Measurements from ENCODE around the gene ESPN. TPM values are rescaled to one million over a fixed set of nuclear protein-coding genes. Genes with fewer than 3 reads are reported as not detected.
A peak's percentile ranks its signal among the peaks of the same experiment; 100 is the strongest.
"Not testable (repeated sequence)": the region's sequence is repeated elsewhere in the genome, so short reads cannot be mapped to it uniquely, and the experiment has no call there.

The ESPN gene
- total RNA-seq, 1 donor from 2014 or later = 0.77 TPM

DNA sequence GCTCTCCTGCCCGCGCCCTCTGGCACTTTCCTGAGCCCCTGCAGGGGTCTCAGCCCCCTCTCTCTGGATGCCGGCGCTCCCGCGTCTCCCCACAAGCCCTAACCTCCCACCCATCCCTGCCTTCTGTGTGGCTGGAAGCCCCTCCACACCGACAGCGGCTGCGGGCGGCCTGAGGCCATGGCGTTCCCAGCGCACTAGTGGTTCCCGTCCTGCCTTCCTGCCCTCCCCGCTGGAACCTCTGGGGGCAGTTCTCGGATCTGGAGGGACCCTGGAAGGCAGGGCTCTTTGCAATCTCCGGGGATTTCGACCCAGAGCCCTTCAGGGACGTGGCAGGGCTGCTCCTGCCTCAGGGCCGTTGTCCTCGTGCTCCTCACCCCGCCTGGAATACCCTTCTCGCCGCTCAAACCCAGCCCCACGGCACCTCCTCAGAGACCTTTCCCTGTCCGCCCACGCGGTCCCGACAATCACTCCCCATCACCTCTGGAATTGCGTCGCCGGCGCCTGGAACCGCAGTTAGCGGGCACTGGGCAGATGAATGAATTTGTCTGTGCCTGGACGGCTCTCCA is 493 bp upstream of the ESPN start:
- no peak for ATAC-seq
- intact Hi-C loops (cut with micrococcal nuclease) = no loop called here
- no peak for DNase-seq

DNA sequence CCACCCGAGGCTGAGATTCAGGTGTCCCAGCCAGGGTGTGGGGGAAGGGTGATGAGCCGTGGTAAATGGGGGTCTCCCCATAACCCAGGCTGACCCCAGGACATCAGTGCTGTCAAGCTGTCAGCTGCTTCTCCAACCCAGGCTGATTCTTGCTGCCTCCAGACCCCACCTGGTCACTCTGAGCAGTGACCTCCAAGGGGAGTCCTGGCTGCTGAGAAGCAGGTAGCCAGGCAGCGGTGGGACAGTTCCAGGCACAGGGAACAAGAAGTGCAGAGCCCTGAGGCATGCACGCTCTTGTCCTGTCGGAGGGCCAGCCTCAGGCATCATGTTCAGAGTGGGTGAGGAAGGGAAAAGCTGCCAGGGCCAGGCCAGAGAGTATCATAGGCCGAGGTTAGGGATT is 1.1 kb downstream of the ESPN start:
- intact Hi-C loops (cut with micrococcal nuclease) = no loop called here
- no peak for DNase-seq
- no peak for ATAC-seq

DNA sequence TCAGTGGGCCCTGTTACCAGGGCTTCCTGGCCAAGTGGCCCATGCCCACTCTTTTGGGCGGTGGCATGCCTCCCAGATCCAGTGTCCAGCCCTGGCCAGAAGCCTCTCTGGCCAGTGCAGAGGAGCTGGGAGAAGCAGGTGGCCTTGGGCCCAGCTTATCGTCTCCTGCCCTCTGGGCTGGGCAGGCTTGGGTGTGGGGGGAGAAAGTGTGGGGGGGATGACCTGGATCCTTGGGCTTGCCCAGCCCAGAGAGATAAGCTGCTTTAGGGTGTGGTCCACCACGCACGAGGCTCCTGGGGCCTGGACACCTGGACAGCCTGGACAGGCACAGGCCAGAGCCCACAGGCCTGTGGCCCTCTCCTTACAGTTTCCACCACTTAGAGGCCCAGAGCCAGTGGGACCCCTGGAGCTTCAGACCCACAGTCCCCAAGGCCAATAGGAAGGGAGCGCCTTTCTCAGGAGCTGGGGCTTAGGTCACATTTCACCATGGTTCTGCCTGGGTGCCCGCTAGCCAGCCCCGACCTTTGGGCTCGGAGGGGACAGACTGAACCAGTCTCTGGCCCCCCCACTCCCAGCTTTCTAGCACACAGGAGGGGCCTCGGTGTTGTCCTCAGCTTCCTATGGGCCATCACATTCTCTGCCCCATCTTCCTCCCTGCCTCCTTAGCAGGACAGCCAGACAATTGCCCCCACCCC is 1.8 kb downstream of the ESPN start:
- ATAC-seq (no peak), DNase-seq (no peak)
- intact Hi-C loops (cut with micrococcal nuclease) = no loop called here

DNA sequence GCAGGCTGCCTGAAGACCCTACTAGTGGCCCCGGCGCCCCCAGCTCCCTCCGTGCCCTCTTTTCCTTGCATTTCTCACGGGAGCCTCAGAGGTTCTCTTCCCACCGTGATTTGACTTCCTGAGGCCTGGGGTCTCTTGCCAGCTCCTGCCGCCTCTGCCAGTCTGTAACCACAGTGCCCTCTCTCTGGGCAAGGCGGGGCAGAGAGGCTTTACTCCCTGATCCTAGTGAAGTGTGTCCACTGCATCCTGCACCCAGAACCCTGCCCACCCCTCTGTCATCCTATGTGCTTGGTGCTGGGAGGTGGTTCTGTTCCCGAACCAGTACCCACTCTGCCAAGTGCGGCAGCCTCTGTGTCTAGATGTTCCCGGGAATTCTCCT is 2.4 kb downstream of the ESPN start:
- intact Hi-C loops (cut with micrococcal nuclease) = no loop called here
- ATAC-seq (no peak), DNase-seq (no peak)

DNA sequence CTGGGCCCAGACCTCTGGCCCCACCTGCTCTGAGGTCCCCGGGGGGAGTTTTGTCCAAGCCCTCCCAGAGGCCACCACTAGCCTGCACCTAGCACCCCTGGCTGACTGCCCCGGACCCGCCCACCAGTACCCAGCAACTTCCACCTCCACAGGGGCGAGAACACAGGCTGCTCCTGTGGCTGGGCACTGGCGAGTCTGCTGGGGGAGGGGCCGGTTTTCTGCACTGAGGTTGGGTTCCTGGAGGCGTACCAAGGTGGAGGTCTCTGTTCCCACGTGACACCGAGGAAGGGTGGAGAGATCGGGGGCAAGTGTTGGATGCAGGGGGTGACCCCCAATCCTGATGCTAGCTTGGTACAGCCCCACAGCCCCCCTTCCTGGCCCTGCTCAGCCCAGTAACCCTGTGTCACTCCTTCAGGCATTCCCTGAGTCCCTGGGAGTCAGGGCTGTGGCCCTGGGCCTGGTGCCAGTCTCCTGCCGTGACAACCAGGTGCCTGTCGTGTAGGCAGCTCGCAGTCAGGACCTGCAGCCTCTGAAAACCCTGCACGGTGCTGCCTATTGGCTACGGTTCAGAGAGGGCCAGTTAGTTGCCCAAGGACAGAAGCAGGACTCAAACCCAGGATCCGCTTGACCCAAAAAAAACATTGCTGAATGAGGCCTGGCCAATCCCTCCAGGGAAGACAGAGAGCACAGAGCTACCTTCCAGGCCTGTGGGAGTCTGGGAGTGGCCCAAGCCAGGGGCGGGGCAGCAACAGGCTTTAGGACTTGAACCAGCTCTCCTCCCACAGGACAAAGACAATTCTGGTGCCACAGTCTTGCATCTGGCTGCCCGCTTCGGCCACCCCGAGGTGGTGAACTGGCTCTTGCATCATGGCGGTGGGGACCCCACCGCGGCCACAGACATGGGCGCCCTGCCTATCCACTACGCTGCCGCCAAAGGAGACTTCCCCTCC is 3.1 kb downstream of the ESPN start:
- DNase-seq (no peak), ATAC-seq (no peak)
- intact Hi-C loops (cut with micrococcal nuclease) = no loop called here

DNA sequence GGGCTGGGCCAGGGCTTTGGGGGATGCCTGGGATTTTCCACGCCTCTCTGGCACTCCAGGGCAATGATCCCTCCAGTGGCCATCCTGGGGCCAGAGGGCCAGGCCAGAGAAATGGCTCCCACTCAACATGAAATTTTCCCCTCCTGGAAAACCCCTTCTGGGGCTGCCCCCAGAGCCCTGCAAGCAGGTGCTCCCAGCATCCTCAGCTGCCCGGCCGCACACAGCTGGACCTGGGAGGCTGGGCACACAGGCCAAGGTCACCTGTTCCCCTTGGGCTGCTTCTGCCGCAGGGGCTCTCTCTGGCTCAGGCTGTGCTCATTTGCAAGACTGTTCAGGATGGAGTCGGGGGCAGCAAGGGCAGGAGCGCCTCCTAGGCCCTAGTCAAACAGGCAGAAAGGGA is 3.9 kb downstream of the ESPN start:
- ATAC-seq; intact Hi-C loops (cut with micrococcal nuclease); DNase-seq: not testable (repeated sequence)

DNA sequence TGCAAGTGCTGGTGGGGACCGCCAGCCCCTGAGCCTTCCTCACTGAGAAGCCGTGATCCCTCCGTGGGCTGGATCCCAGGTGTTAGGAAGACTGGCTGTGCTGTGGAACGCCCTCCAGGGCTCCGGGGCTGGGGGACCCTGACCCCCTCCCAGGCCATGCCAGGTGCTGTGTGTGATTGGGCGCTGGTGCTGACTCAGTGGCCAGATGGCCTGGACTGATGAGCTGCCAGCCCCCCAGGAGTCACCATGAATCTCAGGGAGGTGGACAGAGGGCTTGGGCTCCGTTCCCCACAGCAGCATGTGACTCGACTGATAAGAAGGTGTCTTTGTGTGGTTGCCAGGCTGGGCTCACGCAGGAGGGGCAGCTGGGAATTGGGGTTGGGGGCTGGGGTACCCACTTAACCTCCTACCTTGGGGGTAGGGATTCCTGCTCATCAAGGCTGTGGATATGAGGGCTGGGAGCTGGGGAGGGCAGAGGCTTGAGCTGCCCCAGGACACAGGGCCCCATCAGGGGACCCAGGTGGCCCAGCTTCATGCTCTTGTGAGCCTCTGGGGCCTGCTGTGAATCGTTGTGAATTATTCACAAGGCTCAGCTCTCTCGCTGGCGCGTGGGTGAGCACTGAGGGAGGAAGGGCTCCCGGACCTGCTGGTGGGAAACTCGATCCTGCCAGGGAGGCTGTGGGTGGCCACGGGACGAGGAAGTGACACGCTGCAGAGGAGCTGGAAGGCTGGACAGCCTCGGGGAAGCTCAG is 5.3 kb downstream of the ESPN start:
- DNase-seq; intact Hi-C loops (cut with micrococcal nuclease): not testable (repeated sequence)
- peak; percentile 27 for ATAC-seq

DNA sequence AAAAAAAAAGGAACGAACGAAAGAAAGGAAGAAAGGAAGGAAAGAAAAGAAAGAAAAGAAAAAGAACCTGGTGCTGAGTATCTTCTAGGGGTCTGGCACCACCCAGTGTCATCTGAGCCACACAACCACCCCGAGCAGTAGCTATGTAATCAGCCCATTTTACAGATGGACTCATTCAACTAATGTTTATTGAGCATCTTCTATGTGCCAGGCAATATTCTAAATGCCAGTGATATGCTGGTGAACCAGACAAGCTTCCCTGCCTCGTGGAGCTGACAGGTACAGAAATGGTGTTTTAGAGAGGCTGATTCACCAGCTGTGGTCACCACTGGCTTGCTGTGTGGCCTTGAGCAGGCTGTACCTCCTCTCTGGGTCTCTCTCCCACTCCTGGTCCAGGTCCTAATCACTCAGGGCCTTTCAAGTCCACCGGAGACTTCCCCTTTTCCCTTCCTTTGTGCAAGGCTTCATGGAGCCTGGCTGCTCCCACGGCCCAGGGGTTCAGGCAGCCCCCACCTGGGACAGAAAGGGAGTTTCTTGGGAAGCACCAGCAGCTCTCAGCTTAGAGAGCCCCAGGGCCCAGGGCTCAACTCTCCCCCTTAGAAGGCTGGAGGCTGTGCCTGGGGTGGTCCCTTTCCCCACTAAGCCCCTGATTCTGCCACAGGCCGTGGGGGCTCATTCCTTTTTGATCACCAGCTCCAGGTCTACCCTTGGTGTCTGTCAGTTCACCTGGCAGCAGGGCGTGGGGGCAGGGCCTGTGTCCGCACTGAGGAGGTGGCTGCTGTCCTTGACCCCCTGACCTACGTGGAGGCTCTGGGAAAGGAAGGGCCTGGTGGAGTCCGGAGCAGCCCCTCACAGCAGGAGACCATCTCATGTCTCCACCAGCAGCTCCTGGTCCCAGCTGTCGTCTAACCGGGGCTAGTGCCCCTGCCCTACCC is 7.3 kb downstream of the ESPN start:
- DNase-seq; intact Hi-C loops (cut with micrococcal nuclease); ATAC-seq: not testable (repeated sequence)

DNA sequence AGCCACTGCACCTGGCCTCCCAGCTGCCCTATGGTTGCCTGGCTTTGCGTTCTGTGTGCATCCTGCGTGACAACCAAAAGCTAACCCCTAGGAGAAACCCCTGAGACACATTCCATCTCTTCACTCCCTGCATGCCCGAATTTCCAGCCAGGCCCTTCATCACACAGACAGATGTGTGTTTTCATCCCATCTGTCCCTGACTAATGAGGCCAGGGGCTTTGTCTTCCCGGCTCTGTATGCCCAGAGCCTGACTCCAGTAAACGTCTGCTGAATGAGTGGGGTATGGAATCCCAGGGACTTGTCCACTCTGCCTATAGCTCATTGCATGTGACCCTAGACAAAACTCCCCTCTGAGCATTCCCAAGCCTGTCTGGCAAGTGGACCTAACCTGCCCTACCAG is 9.6 kb downstream of the ESPN start:
- DNase-seq = no peak
- ATAC-seq = no peak
- intact Hi-C loops (cut with micrococcal nuclease) = no loop called here

DNA sequence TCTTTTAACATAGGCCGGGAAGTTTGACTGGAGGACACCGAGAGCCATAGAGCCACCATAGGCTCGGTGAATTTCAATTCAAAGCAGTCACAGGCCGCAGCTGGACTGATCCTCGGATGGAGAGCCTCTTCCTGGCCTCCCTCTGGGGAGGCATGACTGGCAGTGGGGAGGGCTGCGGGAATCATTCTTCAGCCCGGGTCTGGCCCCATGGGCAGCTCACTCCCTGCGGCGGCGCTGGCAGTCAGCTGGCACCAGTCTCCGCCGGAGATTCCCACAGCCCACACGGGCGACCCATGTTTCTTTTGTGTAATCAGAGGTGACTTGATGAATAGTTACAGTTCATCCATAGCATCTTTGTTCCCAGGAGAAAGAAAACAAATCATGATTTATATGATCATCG is 10.6 kb downstream of the ESPN start:
- intact Hi-C loops (cut with micrococcal nuclease) = no loop called here
- ATAC-seq (no peak), DNase-seq (no peak)

DNA sequence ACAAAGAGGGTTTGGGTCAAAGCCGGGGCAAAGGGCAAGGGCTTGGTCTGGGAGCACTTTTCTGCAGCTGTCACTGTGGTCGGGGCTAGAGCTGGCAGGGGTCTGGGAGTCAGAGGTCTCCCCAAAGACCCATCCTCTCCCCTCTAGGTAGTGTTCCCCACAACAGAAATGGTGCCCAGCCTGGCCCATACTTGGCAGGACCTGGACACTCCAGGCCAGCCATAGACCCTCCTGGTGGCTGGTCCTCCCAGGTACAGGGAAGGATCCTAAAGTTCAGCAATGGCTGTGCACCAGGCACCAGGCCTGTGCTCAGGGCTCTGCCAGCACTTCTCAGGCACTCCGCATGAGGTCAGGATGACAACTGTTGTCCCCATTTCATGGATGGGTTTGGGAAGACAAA is 11.0 kb downstream of the ESPN start:
- intact Hi-C loops (cut with micrococcal nuclease) = no loop called here
- no peak for DNase-seq
- ATAC-seq = no peak

DNA sequence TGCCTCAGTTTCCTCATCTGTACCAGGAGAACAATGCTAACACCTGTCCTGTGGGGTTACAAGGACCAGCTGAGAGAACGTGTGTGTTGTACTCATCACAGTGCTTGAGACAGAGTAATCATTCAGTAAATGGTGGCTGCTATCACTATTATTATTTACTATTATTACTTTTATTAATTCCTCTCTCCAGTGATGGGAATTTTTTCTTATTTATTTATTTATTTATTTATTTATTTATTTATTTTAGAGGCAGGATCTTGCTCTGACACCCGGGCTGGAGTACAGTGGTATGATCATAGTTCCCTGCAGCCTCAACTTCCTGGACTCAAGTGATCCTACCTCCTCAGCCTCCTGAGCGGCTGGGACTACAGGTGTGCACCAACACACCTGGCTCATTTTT is 11.7 kb downstream of the ESPN start:
- DNase-seq; intact Hi-C loops (cut with micrococcal nuclease); ATAC-seq: not testable (repeated sequence)

DNA sequence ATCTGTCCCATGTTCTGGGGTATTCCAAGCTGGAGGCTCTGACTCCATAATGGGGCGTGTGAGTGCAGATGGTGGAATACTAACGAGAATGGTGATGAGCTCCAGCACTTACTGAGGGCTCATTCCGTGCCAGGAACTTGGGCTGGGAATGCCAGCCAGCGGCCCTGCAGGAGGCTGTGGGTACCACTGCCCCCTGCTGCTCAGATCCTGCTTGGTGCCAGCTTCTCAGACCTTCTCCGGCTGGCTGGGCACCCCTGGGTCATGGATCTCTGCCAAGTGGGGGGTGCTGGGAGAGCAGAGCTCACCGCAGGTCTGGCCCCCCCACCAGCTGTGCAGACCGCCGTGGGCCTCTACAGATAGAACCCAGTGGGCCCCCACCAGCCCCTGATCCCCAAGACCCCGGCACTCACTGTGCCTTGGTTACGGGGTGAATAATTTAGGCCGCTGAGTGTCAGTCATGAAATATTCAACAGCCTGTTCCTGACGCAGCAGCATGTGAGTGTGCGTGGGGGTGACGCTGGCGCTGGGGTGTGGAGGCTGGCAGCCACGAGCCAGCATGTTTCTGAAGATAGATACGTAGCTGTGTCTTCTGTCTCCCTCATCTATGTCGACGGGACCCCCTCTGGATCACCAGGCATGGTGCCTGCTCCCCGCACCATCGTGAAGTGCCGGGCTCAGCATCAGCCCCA is 12.6 kb downstream of the ESPN start:
- ATAC-seq (peak; percentile 68), DNase-seq (peak; percentile 54)
- intact Hi-C loops (cut with micrococcal nuclease) = not testable (repeated sequence)

DNA sequence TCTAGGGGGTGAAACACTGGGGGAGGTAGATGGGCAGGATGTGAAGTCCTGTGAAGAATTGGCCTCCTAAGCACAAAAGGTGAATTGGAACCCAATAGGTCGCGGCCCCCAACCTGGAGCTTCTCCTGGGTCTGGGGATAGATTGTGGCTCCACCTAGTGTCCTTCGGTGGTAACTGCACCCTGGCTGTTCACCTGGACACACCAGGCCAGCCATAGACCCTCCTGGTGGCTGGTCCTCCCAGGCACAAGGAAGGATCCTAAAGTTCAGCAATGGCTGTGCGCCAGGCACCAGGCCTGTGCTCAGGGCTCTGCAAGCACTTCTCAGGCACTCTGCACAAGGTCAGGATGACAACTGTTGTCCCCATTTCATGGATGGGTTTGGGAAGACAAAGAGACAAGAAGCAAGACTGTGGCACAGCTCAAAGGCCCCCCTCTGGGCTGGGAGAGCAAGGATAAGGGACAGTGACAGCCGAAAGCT is 13.5 kb downstream of the ESPN start:
- DNase-seq (peak; percentile 60), ATAC-seq (peak; percentile 79)
- intact Hi-C loops (cut with micrococcal nuclease) = no loop called here

DNA sequence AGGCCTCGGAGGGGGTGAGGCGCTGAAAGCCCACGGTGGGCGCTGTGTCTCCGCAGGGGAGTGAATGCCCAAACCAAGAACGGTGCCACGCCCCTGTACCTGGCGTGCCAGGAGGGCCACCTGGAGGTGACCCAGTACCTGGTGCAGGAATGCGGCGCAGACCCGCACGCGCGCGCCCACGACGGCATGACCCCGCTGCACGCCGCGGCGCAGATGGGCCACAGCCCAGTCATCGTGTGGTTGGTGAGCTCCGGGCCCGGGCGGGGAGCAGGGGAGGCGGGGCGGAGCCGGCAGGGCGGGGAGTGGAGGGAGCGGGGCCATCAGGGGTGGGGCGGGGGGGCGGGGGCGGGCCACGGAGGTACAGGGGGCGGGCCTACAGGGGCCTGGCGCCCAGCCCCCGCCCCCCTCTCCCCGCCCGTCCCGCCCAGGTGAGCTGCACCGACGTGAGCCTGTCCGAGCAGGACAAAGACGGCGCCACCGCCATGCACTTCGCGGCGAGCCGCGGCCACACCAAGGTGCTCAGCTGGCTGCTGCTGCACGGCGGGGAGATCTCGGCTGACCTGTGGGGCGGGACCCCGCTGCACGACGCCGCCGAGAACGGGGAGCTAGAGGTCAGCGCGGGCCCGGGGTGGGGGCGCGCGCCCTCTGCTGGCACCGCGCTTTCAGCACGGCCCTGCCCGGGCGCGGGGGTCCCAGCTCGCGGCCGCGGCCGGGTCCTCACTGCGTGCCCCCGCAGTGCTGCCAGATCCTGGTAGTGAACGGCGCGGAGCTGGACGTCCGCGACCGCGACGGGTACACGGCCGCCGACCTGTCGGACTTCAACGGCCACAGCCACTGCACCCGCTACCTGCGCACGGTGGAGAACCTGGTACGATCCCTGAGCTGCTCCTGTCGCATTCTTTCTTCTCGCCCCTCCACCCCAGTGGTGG is 15.9 kb downstream of the ESPN start:
- intact Hi-C loops (cut with micrococcal nuclease) = no loop called here
- DNase-seq = peak; percentile 58
- ATAC-seq = peak; percentile 30

DNA sequence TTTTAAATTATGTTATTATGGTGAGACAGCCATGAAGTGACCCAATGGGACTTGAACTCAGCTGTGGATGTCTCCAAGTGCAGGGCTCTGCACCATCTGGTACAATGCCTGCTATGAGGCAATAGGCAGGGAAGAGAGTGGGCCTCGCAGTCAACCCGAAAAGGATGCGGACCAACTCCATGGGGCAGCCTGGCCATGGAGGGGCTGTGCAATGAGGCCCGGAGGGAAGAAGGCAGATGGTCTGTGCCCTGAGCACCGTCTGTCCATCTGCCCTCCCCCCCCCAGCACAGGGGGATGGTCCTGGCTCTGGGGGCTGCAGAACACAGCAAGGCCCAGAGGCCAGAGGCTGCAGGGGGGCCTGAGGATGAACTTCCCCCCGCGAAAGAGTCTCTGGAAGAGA is 17.0 kb downstream of the ESPN start:
- intact Hi-C loops (cut with micrococcal nuclease) = no loop called here
- no peak for DNase-seq
- ATAC-seq = no peak

Measured in left ventricle myocardium superior (tissue), 1 donor.